ENCODE results near the gene CHD5.

DNA sequence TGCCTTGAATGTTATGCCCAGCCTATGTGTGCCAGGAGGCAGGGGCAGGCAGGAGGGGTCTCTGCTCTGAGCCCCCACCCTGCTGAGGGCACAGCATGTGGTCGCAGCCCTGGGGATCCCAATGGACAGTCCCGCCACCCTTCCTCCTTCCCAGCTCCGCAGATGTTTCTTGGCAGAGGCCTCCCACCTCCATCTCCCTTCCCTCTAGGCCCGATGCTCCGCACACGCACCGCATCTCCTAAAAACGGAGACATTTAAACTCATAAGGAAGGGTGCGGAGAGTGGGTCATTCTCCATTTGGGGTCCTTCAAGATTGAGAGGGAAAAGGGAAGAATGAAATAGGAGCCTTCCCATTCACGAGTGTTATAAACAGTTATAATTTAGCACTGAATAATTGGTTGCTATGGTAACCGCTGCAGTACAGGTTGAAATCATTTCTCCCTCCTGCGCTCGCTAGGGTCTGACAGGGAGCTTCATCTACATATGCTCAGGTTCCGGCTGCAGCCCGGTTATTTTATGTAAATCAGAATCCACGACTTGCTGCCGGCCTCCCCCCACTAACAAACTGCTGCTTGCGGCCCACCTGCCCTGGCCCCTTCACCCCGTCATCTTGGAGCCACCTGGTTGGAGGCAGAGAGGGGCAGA, 16.0 kb downstream of the CHD5 start:
- TF ChIP-seq, protein P1, sequence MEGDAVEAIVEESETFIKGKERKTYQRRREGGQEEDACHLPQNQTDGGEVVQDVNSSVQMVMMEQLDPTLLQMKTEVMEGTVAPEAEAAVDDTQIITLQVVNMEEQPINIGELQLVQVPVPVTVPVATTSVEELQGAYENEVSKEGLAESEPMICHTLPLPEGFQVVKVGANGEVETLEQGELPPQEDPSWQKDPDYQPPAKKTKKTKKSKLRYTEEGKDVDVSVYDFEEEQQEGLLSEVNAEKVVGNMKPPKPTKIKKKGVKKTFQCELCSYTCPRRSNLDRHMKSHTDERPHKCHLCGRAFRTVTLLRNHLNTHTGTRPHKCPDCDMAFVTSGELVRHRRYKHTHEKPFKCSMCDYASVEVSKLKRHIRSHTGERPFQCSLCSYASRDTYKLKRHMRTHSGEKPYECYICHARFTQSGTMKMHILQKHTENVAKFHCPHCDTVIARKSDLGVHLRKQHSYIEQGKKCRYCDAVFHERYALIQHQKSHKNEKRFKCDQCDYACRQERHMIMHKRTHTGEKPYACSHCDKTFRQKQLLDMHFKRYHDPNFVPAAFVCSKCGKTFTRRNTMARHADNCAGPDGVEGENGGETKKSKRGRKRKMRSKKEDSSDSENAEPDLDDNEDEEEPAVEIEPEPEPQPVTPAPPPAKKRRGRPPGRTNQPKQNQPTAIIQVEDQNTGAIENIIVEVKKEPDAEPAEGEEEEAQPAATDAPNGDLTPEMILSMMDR (optimal IDR thresholded peaks at IDR 0.05 in 1 of 3, IDR thresholded peaks at IDR 0.05 in 1 of 3, conservative IDR thresholded peaks at IDR 0.05 in 1 of 3; ENCODE audit: extremely low read depth in 1 of 3, insufficient read depth in 2 of 3, low read length in 3 of 3): no peak
- no peak for TF ChIP-seq EZH2 (IDR thresholded peaks at IDR 0.05; ENCODE audit: low read length)

All from keratinocyte (primary cell).